Endometrial microvascular endothelial cells (primary cell): Measurements from ENCODE around the gene EML3. TPM values are rescaled to one million over a fixed set of nuclear protein-coding genes. Genes with fewer than 3 reads are reported as not detected.

ENCODE experiments used
- in situ Hi-C: cut with HindIII; loops from 2 replicates; pipeline ENCODE4 v1.10.0; 2017; ENCODE audit warnings: low sequenced_read_pairs, low pct_unique_long_range_greater_than_20kb; ENCODE audit errors: inconsistent ontology term
- total RNA-seq: library from RNA; depleted of rRNA; stranded (reverse); fragments of >200 nt; gene quantifications from one replicate; pipeline ENCODE4 v1.2.3, GENCODE V29; 2015; ENCODE audit errors: inconsistent ontology term

The EML3 gene
- total RNA-seq, 1 donor from 2014 or later, result 42.1 TPM

- in situ Hi-C loops, result loop anchor here (25.0 kb wide), 2 partner anchors 105 to 120 kb away; partner anchors contain the start of genes C11orf98, CSKMT, INTS5 and LBHD1
Measured at GRCh38 chr11:62556875-62557631, 55.5 kb downstream of the EML3 start.

GRCh38 chr11:62556108-62556874 is 56.3 kb downstream of the EML3 start:
- in situ Hi-C loops, result loop anchor here (25.0 kb wide), 2 partner anchors 106 to 119 kb away; partner anchors contain the start of genes C11orf98, CSKMT, INTS5 and LBHD1

GRCh38 chr11:62555464-62556107 is 57.0 kb downstream of the EML3 start:
- in situ Hi-C loops, result loop anchor here (25.0 kb wide), 2 partner anchors 107 to 118 kb away; partner anchors contain the start of genes C11orf98, CSKMT, INTS5 and LBHD1

GRCh38 chr11:62554387-62555167 is 58.0 kb downstream of the EML3 start:
- in situ Hi-C loops, result loop anchor here (25.0 kb wide), 2 partner anchors 108 to 117 kb away; partner anchors contain the start of genes C11orf98, CSKMT, INTS5 and LBHD1

- in situ Hi-C loops, result loop anchor here (25.0 kb wide), 2 partner anchors 108 to 117 kb away; partner anchors contain the start of genes C11orf98, CSKMT, INTS5 and LBHD1
Measured at GRCh38 chr11:62553839-62554361, 58.7 kb downstream of the EML3 start.

GRCh38 chr11:62553080-62553838 is 59.3 kb downstream of the EML3 start:
- in situ Hi-C loops, result loop anchor here (25.0 kb wide), 2 partner anchors 109 to 116 kb away; partner anchors contain the start of genes C11orf98, CSKMT, INTS5 and LBHD1

- in situ Hi-C loops, result loop anchor here (25.0 kb wide), 2 partner anchors 110 to 115 kb away; partner anchors contain the start of genes C11orf98, CSKMT, INTS5 and LBHD1
Measured at GRCh38 chr11:62552485-62553079, 60.0 kb downstream of the EML3 start.

Other genes starting within 250 kb of the EML3 start
- not detected for gene SCGB1A1, start 193.7 kb downstream of the EML3 start, total RNA-seq
- 299 TPM for gene AHNAK, start 66.0 kb downstream of the EML3 start, total RNA-seq
- 1,762 TPM for gene EEF1G, start 38.9 kb downstream of the EML3 start, total RNA-seq
- 12.7 TPM for gene TUT1, start 21.3 kb downstream of the EML3 start, total RNA-seq
- 195 TPM for gene MTA2, start 10.9 kb downstream of the EML3 start, total RNA-seq
- gene ROM1, start 482 bp upstream of the EML3 start, total RNA-seq, result 8.0 TPM
- gene B3GAT3, start 9.2 kb upstream of the EML3 start, total RNA-seq, result 40.0 TPM
- 294 TPM for gene GANAB, start 33.8 kb upstream of the EML3 start, total RNA-seq
- 35.2 TPM for gene INTS5, start 40.5 kb upstream of the EML3 start, total RNA-seq
- 87.7 TPM for gene C11orf98, start 52.4 kb upstream of the EML3 start, total RNA-seq
- 3.9 TPM for gene CSKMT, start 52.5 kb upstream of the EML3 start, total RNA-seq
- gene UQCC3, start 58.9 kb upstream of the EML3 start, total RNA-seq, result 12.4 TPM
- 5.8 TPM for gene LBHD1, start 59.5 kb upstream of the EML3 start, total RNA-seq
- 89.8 TPM for gene UBXN1, start 66.3 kb upstream of the EML3 start, total RNA-seq
- not detected for gene LRRN4CL, start 76.8 kb upstream of the EML3 start, total RNA-seq
- 55.5 TPM for gene BSCL2, start 94.6 kb upstream of the EML3 start, total RNA-seq
- not detected for gene GNG3, start 94.9 kb upstream of the EML3 start, total RNA-seq
- 6.7 TPM for gene HNRNPUL2, start 114.7 kb upstream of the EML3 start, total RNA-seq
- 28.1 TPM for gene TTC9C, start 115.7 kb upstream of the EML3 start, total RNA-seq
- 9.9 TPM for gene ZBTB3, start 141.4 kb upstream of the EML3 start, total RNA-seq
- 85.5 TPM for gene POLR2G, start 148.8 kb upstream of the EML3 start, total RNA-seq
- gene TAF6L, start 158.6 kb upstream of the EML3 start, total RNA-seq, result 22.1 TPM
- gene TMEM179B, start 174.6 kb upstream of the EML3 start, total RNA-seq, result 91.6 TPM
- gene TMEM223, start 179.2 kb upstream of the EML3 start, total RNA-seq, result 27.6 TPM
- 45.7 TPM for gene NXF1, start 192.7 kb upstream of the EML3 start, total RNA-seq
- 33.4 TPM for gene STX5, start 219.3 kb upstream of the EML3 start, total RNA-seq
- not detected for gene TEX54, start 220.1 kb upstream of the EML3 start, total RNA-seq
- gene WDR74, start 226.8 kb upstream of the EML3 start, total RNA-seq, result 49.7 TPM